GM21447 (cell line): ENCODE measurements around the gene CTNNBL1.
"Not testable (repeated sequence)": the region's sequence is repeated elsewhere in the genome, so short reads cannot be mapped to it uniquely, and the experiment has no call there.

Source experiments
- ATAC-seq: cut with Tn5 transposase; IDR thresholded peaks from one replicate; pipeline ENCODE4 v1.9.1; 2021; ENCODE audit not compliant: unreplicated experiment

The CTNNBL1 gene

DNA sequence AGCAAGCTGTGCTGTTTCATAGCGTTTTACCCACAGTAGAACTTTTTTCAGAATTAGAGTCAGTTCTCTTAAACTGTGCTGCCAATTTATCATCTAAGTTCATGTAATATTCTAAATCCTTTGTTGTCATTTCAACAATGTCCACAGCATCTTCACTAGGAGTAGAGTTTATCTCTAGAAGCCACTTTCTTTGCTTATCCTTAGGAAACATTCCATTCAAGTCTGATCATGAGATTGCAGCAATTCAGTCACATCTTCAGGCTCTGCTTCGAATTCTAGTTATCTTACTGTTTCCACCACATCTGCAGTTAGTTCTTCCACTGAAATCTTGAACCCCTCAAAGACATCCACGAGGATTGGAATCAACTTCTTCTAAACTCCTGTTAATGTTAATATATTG is 12.5 kb downstream of the CTNNBL1 start:
- ATAC-seq = no peak

- ATAC-seq = no peak
These were observed 17.2 kb downstream of the CTNNBL1 start for GRCh38 chr20:37711001-37711400.

- ATAC-seq = no peak
These were observed 18.4 kb downstream of the CTNNBL1 start for GRCh38 chr20:37711994-37712964.

- ATAC-seq = no peak
These were observed 19.6 kb downstream of the CTNNBL1 start for GRCh38 chr20:37713396-37713795.

DNA sequence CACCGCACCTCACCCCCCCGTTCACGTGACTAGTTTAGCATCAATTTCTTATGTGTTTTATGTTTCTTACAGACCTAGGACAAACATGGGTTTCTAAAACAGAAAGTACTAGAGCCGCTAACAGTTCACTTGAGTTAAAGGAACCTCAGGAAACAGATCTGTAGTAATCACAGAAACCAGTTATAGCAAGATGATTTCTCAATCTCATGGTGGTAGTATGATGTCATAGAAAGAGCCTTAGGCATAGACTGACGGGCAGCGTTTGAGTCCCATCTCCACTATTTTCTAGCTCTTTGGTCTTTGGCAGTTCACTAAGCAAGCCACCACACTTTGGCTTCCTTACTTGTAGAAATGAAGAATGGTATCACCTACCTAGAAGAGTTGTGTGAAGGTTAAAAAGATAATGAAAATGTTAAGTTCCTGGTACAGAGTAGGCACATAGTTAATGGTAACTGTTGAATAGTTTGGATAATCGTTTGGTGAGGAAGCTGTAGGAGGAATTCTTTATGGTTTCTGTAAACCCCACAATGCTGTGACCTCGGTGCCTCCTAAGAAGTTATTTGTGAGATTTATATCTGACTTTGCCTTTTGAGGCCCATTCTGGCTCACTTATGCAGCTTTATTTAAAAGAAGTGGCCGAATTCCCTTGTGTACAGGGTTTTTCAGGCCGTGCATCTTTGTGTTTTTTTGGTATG is 21.3 kb downstream of the CTNNBL1 start:
- no peak for ATAC-seq

DNA sequence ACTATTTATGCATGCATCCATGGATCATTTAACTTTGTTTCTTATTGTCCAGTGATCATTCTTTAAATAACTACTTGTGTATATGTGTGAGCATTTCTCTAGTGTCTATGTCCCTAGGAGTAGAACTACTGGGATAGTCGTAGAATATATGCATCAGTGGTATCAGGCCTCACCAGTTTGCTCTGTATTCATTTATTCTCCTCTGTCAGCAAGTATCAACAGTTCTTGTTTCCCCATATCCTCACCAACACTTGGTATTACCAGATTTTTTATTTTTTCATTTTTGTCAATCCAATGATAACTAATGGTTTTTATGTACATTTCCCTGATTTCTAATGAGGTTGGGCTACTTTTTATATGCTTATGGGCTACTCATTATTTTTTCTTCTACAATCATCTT is 27.9 kb downstream of the CTNNBL1 start:
- no peak for ATAC-seq

- not testable (repeated sequence) for ATAC-seq
These were observed 28.5 kb downstream of the CTNNBL1 start for GRCh38 chr20:37722312-37722711.

DNA sequence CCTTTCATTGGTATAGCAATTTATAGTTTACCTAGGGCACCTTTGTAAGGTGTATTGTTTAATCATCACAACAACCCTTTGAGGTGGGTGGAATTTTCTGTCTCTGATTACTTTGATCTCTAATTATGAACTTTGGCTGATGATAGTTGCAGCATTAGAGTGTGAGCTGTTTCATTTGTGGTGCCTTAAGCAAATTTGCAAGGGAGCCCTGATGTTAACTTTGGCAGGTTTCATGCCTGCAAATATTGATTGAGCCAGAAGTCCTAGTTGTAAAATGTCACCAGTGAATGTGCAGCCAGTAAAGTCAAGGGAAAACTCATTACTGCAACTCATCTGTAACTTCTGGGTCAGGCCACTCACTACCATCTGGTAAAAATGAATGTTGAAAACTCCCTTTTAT is 29.8 kb downstream of the CTNNBL1 start:
- no peak for ATAC-seq

DNA sequence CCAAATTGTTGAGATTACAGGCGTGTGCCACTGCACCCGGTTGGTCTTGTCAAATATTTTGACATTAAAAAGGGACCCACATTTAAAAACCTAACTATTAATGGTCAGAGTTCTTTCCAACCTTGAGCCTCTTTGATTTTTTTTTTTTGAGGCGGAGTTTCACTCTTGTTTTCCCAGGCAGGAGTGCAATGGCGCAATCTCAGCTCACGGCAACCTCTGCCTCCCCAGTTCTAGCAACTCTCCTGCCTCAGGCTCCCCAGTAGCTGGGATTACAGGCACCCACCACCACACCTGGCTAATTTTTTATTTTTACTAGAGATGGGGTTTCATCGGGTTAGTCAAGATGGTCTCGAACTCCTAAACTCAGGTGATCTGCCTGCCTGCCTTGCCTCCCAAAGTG is 31.3 kb downstream of the CTNNBL1 start:
- no peak for ATAC-seq

- no peak for ATAC-seq
These were observed 32.0 kb downstream of the CTNNBL1 start for GRCh38 chr20:37725855-37726254.

- ATAC-seq = no peak
These were observed 32.5 kb downstream of the CTNNBL1 start for GRCh38 chr20:37726321-37726720.

DNA sequence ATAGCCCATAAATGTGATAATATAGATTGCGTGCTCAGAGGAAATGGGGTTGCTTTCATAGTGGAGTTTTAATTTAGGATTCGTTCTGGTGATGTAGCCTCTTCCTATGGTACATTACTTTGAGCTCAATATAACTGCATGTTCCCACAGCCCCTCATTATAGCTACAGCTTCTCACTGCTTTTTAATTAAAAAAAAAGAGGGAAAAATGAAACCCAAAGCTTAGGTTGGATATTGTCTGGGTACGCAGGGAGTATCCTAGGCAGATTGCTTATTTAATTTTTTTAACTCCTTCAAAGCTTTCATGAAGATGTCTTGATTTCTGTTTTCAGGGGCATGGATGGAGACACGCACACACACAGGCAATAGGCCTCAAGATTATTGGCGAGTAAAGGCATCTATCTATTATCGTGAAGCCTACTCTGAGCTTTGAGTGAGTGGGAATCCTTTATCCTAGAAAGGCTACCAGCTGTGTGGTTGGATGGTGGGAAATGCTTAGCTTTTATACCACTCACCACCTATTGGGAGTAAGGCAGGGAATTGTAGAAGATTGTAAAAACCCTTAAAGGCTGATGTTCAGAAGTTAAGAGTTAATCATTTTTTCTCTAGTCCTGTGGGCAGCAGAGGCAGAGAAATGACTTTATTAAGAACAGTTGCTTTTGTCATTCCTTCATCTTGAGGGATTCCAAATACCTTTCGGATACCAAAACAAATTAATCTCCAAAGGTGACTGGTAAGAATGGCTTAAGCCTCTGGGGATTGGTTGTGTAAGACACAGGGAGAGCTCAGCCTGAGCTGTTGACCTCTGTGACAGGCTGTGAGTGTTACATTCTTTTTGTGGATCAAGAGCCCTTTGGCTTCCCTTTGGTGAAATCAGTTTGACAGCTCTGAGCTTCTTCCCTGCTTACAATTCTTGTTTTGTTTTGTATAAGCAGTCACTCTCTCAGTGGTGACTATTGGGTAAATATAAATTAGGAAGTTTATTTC is 33.4 kb downstream of the CTNNBL1 start:
- ATAC-seq = no peak

- no peak for ATAC-seq
These were observed 34.3 kb downstream of the CTNNBL1 start for GRCh38 chr20:37727957-37728634.

GRCh38 chr20:37728635-37728983 is 34.8 kb downstream of the CTNNBL1 start:
- ATAC-seq = no peak

GRCh38 chr20:37729452-37729851 is 35.6 kb downstream of the CTNNBL1 start:
- ATAC-seq = no peak

DNA sequence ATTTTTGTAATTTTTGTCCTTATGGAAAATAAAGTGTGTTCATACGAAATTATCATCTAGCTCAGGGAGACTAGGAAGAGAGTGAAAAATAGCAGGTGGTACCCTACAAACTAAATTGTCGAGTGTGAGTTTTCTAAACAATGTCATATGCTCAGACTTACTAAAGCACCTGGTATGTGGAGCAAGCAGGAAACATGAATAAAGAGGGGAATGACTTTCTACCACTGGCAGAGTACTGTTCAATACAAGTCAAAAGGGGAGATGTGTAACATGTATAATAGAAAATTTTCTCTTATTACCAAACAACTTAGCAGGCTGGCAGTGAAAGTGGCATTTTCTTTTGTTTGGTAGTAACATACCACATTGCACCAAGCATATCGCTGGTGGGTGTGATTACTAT is 36.1 kb downstream of the CTNNBL1 start:
- ATAC-seq = no peak

DNA sequence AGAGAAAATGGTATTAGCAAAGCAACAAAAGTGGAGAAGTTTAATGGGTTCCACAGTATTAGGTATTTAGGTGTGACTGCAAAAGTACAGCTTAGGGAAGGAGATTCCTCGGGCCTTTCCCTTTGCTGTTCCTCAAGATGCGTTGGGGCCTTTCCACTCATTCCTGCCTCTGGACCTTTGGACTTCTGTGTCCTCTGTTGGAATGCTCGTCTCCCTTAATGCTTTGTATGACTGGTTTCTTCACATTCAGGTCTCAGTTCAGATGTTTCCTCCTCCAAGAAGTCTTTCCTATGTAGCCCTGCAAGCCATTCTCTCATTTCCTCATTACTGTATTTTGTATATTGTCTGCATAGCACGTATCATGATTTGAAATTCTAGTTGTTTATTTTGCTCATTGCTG is 39.6 kb downstream of the CTNNBL1 start:
- no peak for ATAC-seq

DNA sequence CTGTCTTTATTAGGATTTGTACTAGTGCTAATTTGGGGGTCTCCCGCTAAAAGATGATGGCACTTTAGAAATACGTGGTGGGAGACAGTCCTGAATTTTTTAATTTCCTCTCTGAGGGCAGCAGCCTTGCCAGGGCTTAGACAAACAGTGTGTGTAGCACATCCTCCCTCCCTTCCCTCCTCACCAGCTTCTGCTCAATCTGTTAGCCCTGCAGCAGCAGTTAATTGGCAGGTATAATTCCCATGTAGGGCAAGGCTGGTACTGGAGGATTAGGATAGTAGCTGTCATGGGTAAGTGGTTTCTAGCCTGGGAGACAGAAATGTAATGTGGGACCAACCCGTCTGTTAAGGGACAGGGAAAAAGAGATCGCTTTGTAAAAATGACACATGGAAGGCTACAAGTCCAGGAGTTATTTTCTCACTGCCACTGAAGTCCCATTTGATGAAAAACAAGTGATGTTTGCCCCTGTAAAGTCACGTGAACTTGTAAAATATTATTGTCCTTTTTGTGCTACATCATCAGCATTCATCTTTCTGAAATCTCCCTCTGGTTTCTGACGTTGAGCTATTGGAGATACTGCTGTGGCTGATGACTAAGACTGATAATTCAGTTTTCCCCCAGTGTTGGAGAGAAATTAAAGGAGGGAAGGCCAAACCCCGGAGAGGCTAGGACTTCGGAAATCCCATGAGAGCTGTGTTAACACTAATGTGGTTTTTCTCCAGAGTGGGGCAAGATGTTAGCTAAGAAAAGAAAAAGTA is 40.6 kb downstream of the CTNNBL1 start:
- no peak for ATAC-seq

- no peak for ATAC-seq
These were observed 41.7 kb downstream of the CTNNBL1 start for GRCh38 chr20:37735541-37735940.

DNA sequence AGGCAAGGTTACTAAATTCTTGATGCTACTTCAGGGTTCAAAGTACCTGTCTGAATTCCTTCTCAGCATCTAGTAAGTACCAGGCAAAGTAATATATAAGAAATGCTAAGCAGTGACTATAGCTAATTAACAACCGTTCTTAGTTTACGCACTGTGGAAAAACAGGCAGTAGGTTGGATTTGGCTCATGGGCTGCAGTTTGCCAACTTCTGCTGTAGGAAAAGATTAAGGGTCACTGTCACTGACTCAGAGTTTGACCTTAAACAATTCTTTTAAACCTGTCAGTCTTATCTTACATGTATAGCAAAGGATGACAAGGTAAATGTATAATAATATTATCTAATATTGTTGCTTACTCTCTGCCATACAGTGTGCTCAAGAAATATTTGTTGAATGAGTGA is 42.3 kb downstream of the CTNNBL1 start:
- no peak for ATAC-seq
